Measurements from ENCODE around the gene MAP3K9. TPM values are rescaled to one million over a fixed set of nuclear protein-coding genes. Genes with fewer than 3 reads are reported as not detected.
A peak's percentile ranks its signal among the peaks of the same experiment; 100 is the strongest.

The MAP3K9 gene
- total RNA-seq, 4 donors from 2014 or later = 12.6 to 16.5 (median 14.7) TPM

DNA sequence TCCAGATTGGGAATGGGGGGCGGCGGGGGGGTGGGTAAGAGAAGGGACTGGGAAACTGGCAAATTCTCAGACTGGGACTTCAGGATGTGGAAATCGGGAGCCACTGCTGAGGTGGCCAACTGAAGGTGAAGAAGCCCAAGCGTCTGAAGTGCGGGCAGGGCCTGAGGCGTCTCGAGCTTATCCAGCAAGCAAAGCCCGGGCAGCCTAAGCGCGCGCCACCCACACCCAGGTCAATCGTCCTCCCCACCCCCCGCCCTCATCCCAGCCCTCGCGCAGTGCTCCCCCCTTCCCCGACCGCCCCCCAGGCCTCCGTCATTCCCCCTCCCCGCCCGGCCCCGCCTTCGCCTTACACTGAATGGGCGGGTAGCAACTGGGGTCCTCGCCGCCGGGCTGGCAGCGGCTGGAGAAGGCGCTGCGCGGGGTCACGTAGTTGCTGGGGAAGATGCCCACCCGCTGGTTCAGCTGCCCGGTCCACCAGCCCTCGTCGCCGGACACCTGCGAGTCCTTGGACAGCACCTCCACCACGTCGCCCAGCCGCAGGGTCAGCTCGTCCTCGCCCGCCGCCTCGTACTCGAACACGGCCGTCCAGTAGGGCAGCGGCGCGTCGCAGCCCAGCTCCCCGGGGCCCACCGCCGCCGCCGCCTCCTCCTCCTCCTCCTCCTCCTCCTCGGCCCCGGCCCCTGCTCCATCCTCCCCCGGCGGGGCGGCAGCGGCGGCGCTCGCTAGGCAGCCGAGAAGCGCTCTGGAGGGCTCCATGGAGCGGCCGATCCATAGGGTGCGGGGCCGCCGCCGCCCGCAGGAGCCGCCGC lies 693 bp downstream of the MAP3K9 start:
- Histone ChIP-seq H3K9me3 (no peaks in the 10 kb centered on the region), H3K27me3 (peaks cover 12% of the 10 kb centered on the region), H3K4me1 (peaks cover 22% of the 10 kb centered on the region), H3K4me3 (peak overlapping the region; percentile 63), H3K36me3 (no peaks in the 10 kb centered on the region), H3K27ac (peak overlapping the region; percentile 61)
- WGBS = 0% methylated on average over 5 of the region's 77 CpGs
- DNase-seq (ENCODE audit: low spot score in 2 of 2) = peak; percentile 68 to 82
- TF ChIP-seq, protein P1, sequence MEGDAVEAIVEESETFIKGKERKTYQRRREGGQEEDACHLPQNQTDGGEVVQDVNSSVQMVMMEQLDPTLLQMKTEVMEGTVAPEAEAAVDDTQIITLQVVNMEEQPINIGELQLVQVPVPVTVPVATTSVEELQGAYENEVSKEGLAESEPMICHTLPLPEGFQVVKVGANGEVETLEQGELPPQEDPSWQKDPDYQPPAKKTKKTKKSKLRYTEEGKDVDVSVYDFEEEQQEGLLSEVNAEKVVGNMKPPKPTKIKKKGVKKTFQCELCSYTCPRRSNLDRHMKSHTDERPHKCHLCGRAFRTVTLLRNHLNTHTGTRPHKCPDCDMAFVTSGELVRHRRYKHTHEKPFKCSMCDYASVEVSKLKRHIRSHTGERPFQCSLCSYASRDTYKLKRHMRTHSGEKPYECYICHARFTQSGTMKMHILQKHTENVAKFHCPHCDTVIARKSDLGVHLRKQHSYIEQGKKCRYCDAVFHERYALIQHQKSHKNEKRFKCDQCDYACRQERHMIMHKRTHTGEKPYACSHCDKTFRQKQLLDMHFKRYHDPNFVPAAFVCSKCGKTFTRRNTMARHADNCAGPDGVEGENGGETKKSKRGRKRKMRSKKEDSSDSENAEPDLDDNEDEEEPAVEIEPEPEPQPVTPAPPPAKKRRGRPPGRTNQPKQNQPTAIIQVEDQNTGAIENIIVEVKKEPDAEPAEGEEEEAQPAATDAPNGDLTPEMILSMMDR (IDR thresholded peaks at IDR 0.05) = no peak
- no peak for TF ChIP-seq POLR2AphosphoS5 (IDR thresholded peaks at IDR 0.05)
- no peak for TF ChIP-seq EP300 (IDR thresholded peaks at IDR 0.05)
- TF ChIP-seq POLR2A (IDR thresholded peaks at IDR 0.05) = no peak

DNA sequence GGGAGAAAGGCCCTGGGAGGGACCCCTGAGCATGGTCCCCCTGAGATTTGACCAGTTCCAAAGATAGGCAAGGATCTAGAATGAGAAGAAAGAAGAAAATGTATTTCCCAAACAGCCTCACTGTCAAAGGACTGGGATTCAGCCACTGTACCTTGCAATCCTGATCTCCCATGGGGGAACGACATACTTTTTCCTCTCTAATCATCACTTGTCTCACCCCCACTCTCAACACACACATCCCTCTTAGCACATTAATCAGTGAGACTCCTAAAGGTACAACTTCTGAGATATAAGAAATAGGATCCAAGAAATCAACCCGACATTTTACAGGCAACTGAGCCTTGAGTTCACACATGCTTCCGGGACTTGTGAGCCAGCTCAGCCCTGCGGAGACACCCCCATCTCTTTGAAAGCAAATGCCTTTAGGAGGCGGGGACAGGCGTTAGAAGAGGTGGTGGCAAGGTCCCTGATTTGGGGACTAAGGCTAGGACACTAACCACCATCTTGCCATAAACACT lies 1.4 kb downstream of the MAP3K9 start:
- no peaks in the 10 kb centered on the region for H3K9me3 ChIP-seq
- H3K36me3 ChIP-seq = no peaks in the 10 kb centered on the region
- no peak for DNase-seq (ENCODE audit: low spot score in 2 of 2)
- TF ChIP-seq POLR2AphosphoS5 (IDR thresholded peaks at IDR 0.05) = no peak
- TF ChIP-seq EP300 (IDR thresholded peaks at IDR 0.05) = no peak
- TF ChIP-seq POLR2A (IDR thresholded peaks at IDR 0.05) = no peak
- TF ChIP-seq, protein P1 (IDR thresholded peaks at IDR 0.05) = no peak
- H3K4me3 ChIP-seq = peak overlapping the region; percentile 63
- H3K4me1 ChIP-seq = peaks cover 22% of the 10 kb centered on the region
- WGBS = 11% methylated on average over 6 of the region's 6 CpGs
- H3K27me3 ChIP-seq = peaks cover 12% of the 10 kb centered on the region
- no peak overlapping the region for H3K27ac ChIP-seq

DNA sequence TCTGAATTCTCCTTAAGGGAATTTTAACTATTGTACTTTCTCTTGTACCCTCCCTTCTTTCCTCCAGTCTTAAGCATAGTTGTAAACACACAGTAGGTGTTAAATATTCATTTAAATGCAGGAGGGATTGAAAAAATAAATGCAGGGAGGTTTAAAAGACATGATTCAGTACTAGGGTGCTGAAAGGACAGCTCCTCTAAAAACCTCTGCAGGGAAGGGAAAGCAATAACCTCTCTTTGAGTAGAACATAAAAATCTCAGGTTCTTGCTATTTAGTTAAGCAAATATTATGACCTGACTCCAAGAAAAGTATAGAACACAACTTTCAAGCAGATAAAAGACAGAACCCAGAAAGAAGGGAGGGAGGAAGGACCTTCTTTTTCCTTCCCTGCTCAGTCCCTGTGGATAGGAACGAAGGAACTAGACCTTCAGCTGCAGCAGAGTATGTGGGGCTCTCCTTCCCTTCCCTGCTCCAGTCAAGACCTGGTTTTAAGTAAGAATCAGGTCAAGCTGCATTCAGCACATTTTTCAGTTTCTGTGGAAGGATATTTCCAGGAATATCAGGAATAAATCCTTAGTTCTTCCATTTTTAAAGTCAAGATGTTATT lies 4.7 kb downstream of the MAP3K9 start:
- no peak overlapping the region for H3K27ac ChIP-seq
- WGBS = 72% methylated on average over 1 of the region's 1 CpG
- TF ChIP-seq, protein P1 (IDR thresholded peaks at IDR 0.05) = no peak
- no peak for TF ChIP-seq POLR2A (IDR thresholded peaks at IDR 0.05)
- TF ChIP-seq EP300 (IDR thresholded peaks at IDR 0.05) = no peak
- no peak for TF ChIP-seq POLR2AphosphoS5 (IDR thresholded peaks at IDR 0.05)
- H3K4me1 ChIP-seq = peaks cover 14% of the 10 kb centered on the region
- H3K4me3 ChIP-seq = no peak overlapping the region
- H3K9me3 ChIP-seq = no peaks in the 10 kb centered on the region
- H3K36me3 ChIP-seq = no peaks in the 10 kb centered on the region
- peaks cover 12% of the 10 kb centered on the region for H3K27me3 ChIP-seq
- no peak for DNase-seq (ENCODE audit: low spot score in 2 of 2)

DNA sequence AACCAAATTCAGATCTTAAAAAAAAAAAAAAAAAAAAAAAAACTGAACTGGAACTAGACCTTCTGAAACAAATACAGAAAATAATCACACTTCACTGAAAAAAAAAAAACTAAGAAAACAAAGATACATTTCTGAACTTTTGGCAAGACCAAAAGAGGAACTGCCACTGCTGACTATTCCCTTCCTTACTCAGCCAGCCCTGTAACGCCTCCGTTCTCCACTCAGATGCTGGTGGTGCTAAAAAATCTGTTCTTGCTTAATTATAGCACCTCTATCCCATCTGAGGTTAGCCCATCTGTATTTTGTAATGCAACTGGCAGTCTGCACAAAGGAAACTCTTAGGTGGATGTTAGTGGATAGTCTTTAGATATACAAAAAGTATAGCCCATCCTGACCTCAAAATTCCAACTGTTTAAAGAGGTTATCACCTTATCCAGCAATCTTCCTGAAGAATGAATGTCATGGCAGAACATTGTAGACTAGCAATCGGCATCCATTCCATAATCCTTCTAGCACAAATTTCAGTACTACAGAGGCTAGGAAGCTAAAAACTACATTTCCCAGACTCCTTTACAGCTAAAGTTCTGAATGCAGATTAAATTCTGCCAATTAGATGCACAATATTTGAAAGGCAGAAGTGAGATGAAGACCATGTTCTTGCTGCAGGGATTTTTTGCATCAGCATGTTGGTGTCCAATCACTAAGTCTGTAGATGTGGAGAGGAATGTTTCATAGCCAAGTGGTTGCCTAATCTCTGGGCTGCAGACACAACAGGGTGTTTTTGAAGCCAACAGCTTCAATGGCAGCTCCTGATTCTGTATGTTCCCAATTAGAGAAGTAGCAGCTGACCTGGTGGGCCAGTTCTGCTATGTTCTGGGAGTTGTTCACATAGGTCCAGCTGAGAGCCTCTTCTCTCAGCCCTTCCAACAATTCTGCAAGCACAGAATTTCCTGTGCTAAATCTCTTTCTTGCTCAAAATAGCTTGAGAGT lies 5.7 kb downstream of the MAP3K9 start:
- Histone ChIP-seq H3K4me1 (peaks cover 9% of the 10 kb centered on the region), H3K36me3 (no peaks in the 10 kb centered on the region), H3K4me3 (no peak overlapping the region), H3K27me3 (peaks cover 8% of the 10 kb centered on the region), H3K9me3 (no peaks in the 10 kb centered on the region), H3K27ac (no peak overlapping the region)
- 81% methylated on average over 3 of the region's 3 CpGs for WGBS
- DNase-seq (ENCODE audit: low spot score in 2 of 2) = no peak
- TF ChIP-seq, protein P1 (IDR thresholded peaks at IDR 0.05) = no peak
- TF ChIP-seq POLR2A (IDR thresholded peaks at IDR 0.05) (no peak), POLR2AphosphoS5 (IDR thresholded peaks at IDR 0.05) (no peak), EP300 (IDR thresholded peaks at IDR 0.05) (no peak)

Measured in suprapubic skin (tissue), 4 donors.